Stimulated activated CD4-positive, alpha-beta T cell treated with anti-CD3 and anti-CD28 coated beads, Interleukin-2, amount 100 ng/mL, for 4 hours (primary cell): ENCODE measurements around the gene HOXA2.
A peak's percentile ranks its signal among the peaks of the same experiment; 100 is the strongest.

Experiments
- DNase-seq: peaks from one replicate; pipeline ENCODE4 v3.0.0-alpha.2; 2020; ENCODE audit warnings: low read depth

HOXA2 gene

DNA sequence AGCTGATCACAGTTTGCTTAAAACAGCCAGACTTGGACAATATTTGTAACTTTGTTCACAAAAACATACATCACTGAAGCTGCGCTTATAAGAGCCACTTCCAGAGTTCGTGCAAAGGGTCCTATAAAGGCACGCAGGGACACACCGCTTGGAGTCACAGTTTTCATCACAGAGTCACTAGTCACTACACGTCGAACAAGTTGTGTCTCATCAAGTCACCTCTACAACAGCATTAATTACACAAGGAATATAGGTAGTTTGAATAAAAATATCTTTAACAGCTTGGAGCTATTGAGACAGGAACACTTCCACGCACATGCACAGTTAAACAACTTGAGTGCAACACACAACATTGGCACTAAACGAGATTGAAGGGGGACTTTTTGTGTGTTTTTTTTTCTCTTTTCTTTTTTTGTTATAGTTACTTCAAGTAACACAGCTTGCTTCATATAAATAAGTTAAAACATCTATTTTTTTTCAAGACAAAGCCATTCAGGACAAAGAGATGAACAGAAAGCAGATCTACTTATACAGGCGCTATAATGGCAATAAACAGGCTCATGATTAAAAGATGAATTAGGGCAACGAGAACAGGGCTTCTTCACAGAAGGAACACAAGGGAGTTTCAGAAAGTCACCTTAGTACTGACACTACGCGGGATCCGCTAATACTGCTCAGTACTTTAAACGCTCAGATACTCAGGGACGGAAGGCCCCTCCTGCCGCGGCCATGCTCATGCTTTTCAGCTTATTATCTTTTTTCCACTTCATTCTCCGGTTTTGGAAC lies 38.8 kb upstream of the HOXA2 start:
- no peak for DNase-seq

- DNase-seq, result no peak
Observed at GRCh38 chr7:27140126-27140857, 37.8 kb upstream of the HOXA2 start.

GRCh38 chr7:27139334-27140125 lies 37.0 kb upstream of the HOXA2 start:
- DNase-seq, result no peak

DNA sequence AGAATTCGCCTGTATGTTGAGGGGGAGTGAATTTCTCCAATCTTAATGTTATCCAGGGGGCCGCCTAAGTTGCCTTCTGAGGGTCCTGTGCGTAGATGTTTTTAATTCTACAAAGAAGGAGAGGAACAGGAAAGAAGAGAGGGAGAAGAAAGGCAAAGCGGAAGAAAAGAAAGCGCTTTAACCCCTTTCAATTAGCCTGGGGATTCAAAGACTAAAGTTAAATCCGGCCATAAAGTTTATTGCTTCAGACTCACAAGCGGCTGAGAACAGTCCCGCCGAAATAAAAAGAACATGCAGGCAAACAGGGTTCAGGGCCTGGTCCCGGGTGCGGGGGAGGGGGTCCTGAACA lies 36.5 kb upstream of the HOXA2 start:
- no peak for DNase-seq

DNA sequence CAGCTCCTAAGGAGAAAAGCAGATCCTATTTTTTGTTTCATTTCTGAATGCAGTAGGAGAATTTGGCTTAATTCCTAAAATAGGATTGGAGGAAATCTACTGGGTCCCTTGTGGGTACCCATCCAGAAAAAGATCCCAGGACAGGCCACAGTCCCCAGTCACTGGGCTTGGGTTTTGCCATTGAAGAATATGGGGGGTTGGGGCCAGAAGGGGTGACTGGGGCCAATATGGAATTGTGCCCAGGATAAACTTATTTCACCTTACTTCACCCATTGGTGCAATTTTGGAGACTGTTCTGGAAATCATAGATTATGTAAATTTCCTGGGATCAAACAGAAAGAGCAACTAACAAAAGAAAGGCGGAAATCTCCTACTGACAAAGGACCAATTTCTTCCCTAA lies 36.0 kb upstream of the HOXA2 start:
- DNase-seq, result no peak

GRCh38 chr7:27137640-27138315 lies 35.3 kb upstream of the HOXA2 start:
- no peak for DNase-seq

DNA sequence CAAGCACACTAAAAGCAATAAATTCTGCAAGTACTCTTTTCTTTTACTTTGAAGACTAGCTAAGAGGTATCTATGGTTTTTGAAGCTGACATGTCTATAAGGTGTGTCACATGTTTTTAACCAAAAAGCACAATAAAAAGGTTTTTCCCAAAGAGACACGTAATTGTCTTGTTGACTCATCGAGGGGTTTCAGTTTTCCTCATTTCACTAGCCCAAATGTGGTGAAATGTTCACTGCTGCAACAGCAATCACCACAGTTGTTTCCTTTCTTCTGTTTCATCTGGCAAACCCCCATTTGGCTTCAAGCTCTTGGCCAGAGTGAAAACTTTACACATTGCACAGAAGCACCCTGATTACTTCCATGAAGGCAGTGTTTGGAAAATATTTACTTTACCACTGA lies 31.9 kb upstream of the HOXA2 start:
- DNase-seq, result no peak

- no peak for DNase-seq
Observed at GRCh38 chr7:27133409-27134231, 31.1 kb upstream of the HOXA2 start.

GRCh38 chr7:27132978-27133377 lies 30.5 kb upstream of the HOXA2 start:
- DNase-seq, result no peak

- no peak for DNase-seq
Observed at GRCh38 chr7:27132214-27132613, 29.7 kb upstream of the HOXA2 start.

- no peak for DNase-seq
Observed at GRCh38 chr7:27131390-27131819, 28.9 kb upstream of the HOXA2 start.

GRCh38 chr7:27130540-27131389 lies 28.3 kb upstream of the HOXA2 start, which contains the start of gene HOXA4:
Gene HOXA4 (minus strand): TSS chr7:27130757. CDS start chr7:27130733, 24 bp downstream.
- peak; percentile 55 for DNase-seq

- DNase-seq, result no peak
Observed at GRCh38 chr7:27129729-27130539, 27.5 kb upstream of the HOXA2 start.

DNA sequence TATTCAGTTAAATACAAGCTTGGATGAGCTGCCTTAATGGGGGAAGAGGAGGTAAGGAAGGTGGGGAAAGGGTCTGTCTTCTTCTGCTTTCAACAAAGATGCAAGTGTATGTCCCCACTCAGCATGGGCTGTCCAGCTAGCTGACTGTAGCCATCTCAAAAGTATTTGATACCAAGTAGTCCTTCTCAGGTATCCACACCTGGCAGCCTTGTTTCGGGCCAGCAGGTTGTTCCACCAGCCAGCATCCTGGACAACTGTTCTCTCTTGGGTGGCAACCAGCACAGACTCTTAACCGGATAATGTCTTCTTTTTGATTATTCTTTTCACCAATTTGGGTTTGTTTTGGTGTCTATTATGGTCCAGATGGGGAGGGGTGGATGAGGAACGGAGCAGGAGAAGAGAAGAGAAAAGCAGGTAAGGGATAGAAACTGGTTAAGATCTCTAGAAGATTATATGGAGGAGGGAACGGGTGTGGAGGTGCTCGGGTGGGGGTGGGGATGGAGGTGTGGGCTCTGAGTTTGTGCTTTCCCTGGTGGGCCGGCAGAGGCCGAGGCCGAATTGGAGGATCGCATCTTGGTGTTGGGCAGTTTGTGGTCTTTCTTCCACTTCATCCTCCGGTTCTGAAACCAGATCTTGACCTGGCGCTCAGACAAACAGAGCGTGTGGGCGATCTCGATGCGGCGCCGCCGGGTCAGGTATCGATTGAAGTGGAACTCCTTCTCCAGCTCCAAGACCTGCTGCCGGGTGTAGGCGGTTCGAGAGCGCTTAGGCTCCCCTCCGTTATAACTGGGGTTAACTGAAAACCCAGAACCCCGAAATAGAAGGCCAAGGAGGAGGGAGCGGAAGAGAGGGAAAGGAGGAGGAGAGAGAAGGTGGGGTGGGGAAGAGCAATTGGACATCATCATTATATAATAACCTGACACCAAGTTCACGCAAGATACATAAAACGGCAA lies 26.6 kb upstream of the HOXA2 start:
- DNase-seq, result no peak

DNA sequence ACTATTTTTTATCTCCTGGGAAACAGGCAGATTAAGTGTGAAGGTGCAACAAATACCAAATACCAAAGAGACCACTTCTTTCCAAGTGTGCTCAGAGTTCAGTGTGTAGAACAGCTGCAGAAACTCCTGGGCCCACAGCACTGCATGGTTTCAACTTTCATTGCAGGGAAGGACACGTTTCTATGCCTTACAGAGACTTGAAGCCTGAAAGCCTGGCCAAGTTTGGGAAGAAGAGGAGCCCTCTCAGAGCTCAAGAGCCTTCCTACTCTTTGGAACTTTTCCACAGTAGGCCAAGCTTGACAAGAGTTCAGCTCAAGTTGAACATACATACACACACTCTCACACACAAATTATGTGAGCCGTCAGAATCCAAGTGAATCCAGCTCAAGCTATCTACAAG lies 25.6 kb upstream of the HOXA2 start:
- no peak for DNase-seq

GRCh38 chr7:27126596-27127327 lies 24.3 kb upstream of the HOXA2 start:
- DNase-seq, result no peak

DNA sequence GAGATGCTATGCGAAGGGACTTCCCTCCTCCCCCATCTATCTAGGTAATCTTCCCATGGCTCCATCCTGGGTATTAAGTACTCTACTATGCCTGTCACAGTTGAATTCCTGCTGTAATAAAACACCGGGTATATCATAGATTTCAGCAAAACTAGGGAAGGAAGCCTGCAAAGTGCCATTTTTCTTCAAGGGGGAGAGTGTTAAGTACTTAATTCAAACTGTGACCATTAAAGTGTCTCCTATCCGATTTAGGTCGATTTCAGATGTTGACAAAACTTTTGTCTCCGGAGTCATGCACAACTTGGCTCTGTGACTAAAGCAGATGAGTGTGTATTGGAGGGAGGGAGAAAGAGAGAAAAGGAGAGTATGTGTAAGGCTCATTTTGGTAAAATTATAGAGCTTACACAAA lies 23.5 kb upstream of the HOXA2 start:
- no peak for DNase-seq
